HFFc6 (cell line): ENCODE measurements around the gene IQSEC3. TPM values are rescaled to one million over a fixed set of nuclear protein-coding genes. Genes with fewer than 3 reads are reported as not detected.

Experiments
- DNase-seq: peaks from one replicate; pipeline ENCODE4 v3.0.0-alpha.2; 2018
- H3K27ac Mint-ChIP-seq: 2 replicates; pipeline ENCODE4 v1.8.0; 2020; ENCODE audit warnings: mild to moderate bottlenecking, mixed read lengths
- H3K27me3 Mint-ChIP-seq: 2 replicates; pipeline ENCODE4 v1.8.0; 2021; ENCODE audit warnings: mild to moderate bottlenecking, moderate library complexity, mixed read lengths; ENCODE audit not compliant: insufficient read depth
- H3K36me3 Mint-ChIP-seq: 2 replicates; pipeline ENCODE4 v1.8.0; 2021; ENCODE audit warnings: low read depth, mixed read lengths
- H3K4me1 Mint-ChIP-seq: 2 replicates; pipeline ENCODE4 v1.8.0; 2020; ENCODE audit warnings: low read depth, mixed read lengths
- H3K4me3 Mint-ChIP-seq: 2 replicates; pipeline ENCODE4 v1.8.0; 2020; ENCODE audit warnings: mild to moderate bottlenecking, moderate library complexity, mixed read lengths
- H3K9me3 Mint-ChIP-seq: 2 replicates; pipeline ENCODE4 v1.8.0; 2020; ENCODE audit warnings: mild to moderate bottlenecking, mixed read lengths
- total RNA-seq, 6 experiments: library from RNA; stranded (reverse); fragmentation: NEBNext Ultra II Directional; extraction: Animal tissue kit (Norgen Biotek cat#: 25700); gene quantifications; 2 replicates in 1 of 6; 3 replicates in 5 of 6; pipeline ENCODE4 v1.2.3, GENCODE V29; 2021
- TF ChIP-seq, protein P1 (sequence below): fragments of 200-600 bp; sonication (generic); IDR thresholded peaks from 2 replicates; pipeline ENCODE4 v1.5.0; 2021; ENCODE audit warnings: antibody characterized with exemption, mild to moderate bottlenecking

Gene IQSEC3
- total RNA-seq, 6 experiments from 2014 or later = not detected

DNA sequence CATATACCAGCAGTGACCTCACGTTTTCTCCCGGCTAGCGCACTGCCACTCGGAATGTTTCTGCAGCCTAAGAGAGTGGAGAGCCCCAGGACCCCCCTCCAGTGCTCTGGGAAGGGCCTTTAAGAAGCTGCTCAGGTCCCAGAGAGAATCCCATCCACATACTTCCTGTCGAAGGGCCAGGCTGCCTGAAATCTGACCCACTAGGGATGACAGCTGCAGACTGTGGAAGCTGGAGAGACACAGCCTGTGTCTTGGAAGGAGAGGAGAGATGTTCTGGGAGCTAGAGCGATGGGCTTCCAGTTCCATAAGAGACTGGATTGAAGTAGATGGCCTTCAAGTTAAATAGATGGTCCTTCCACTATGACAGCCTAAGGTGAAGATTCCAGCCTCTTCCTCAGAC, 54.4 kb downstream of the IQSEC3 start:
- Mint-ChIP-seq H3K9me3 (no peaks in the 10 kb centered on the region), H3K4me1 (no peaks in the 10 kb centered on the region), H3K36me3 (no peaks in the 10 kb centered on the region), H3K27me3 (peaks cover 37% of the 10 kb centered on the region), H3K4me3 (no peak overlapping the region), H3K27ac (no peak overlapping the region)
- no peak for DNase-seq
- TF ChIP-seq, protein P1, sequence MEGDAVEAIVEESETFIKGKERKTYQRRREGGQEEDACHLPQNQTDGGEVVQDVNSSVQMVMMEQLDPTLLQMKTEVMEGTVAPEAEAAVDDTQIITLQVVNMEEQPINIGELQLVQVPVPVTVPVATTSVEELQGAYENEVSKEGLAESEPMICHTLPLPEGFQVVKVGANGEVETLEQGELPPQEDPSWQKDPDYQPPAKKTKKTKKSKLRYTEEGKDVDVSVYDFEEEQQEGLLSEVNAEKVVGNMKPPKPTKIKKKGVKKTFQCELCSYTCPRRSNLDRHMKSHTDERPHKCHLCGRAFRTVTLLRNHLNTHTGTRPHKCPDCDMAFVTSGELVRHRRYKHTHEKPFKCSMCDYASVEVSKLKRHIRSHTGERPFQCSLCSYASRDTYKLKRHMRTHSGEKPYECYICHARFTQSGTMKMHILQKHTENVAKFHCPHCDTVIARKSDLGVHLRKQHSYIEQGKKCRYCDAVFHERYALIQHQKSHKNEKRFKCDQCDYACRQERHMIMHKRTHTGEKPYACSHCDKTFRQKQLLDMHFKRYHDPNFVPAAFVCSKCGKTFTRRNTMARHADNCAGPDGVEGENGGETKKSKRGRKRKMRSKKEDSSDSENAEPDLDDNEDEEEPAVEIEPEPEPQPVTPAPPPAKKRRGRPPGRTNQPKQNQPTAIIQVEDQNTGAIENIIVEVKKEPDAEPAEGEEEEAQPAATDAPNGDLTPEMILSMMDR = no peak

DNA sequence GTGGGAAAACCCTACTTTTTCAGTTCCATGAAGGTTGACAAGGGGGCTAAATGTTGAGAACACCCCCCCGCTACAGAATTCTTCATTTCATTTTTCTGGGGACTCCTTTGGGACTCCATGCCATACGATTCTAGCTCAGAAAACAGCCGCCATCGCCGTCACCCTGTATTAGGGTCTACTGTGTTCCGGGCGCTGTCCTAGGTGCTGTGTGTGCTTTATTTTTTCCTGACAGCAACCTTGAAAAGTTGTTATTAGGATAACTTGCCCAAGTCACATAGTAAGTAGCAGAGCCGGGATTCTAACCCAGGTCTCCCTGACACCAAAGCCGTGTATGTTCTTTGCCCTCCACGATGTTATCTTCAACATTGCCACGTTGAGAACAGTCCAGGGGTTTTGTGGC, 55.1 kb downstream of the IQSEC3 start:
- DNase-seq = no peak
- Mint-ChIP-seq H3K4me1 (no peaks in the 10 kb centered on the region), H3K36me3 (no peaks in the 10 kb centered on the region), H3K27ac (no peak overlapping the region), H3K4me3 (no peak overlapping the region), H3K9me3 (no peaks in the 10 kb centered on the region), H3K27me3 (peaks cover 40% of the 10 kb centered on the region)
- TF ChIP-seq, protein P1 = no peak

DNA sequence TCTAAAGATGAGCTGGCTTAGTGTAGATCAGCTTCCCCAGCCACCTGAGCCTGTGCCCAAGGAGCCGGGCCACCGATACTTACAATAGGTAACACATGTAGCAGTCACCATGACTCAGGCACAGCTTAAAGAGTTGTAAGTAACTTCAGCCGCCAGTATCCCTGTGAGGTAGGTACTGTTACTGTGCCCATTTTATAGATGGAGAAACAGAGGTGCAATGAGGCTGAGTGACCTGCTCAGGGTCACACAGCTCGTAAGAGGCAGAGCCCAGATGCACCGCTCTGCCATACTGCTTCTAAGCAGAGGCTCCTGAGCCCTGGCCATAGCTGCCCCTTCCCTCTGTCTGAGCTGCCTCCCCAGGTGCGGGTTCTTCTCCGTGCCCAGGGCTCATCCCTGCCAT, 58.5 kb downstream of the IQSEC3 start:
- H3K36me3 Mint-ChIP-seq = no peaks in the 10 kb centered on the region
- H3K4me1 Mint-ChIP-seq = no peaks in the 10 kb centered on the region
- no peaks in the 10 kb centered on the region for H3K9me3 Mint-ChIP-seq
- TF ChIP-seq, protein P1 = no peak
- no peak for DNase-seq
- H3K27ac Mint-ChIP-seq = no peak overlapping the region
- peaks cover 23% of the 10 kb centered on the region for H3K27me3 Mint-ChIP-seq
- no peak overlapping the region for H3K4me3 Mint-ChIP-seq

DNA sequence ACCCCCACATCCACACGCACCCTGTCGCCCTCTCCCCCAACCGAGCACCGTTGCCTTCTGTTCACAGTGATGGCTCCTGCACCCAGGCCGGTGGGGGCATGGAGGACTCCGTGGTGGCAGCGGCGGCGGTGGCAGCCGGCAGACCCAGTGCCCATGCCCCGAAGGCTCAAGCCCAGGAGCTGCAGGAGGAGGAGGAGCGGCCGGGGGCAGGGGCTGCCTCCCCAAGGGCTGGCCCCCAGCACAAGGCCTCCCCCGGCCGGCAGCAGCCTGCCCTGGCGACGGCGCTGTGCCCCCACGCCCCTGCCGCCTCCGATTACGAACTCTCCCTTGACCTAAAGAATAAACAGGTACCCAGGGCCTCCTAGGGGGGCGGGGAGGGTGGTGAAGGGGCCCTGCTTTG, 59.0 kb downstream of the IQSEC3 start:
- Mint-ChIP-seq H3K9me3 (no peaks in the 10 kb centered on the region), H3K27ac (no peak overlapping the region), H3K4me1 (no peaks in the 10 kb centered on the region), H3K27me3 (peaks cover 23% of the 10 kb centered on the region), H3K4me3 (no peak overlapping the region), H3K36me3 (no peaks in the 10 kb centered on the region)
- DNase-seq = no peak
- TF ChIP-seq, protein P1 = no peak

DNA sequence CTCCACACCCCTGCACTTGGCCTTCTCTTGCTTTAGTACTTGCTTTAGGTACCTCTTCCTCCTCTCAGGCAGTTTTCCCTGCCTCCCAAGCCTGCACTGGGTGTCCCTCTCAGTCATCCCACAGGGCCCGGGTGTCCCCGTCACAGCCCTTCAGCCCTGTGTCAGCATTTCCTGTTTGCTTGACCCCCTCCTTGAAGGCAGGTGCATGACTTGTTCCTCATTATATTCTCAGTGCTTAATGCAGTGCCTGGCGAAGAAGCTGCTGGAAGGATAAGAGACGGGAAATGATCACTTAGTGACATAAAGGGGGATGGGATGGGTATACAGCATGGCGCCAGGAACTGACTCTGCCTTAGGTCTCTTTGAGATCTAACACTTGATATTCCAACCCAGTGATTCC, 61.5 kb downstream of the IQSEC3 start:
- Mint-ChIP-seq H3K9me3 (no peaks in the 10 kb centered on the region), H3K27ac (no peak overlapping the region), H3K36me3 (no peaks in the 10 kb centered on the region), H3K4me1 (no peaks in the 10 kb centered on the region), H3K27me3 (peaks cover 25% of the 10 kb centered on the region), H3K4me3 (no peak overlapping the region)
- TF ChIP-seq, protein P1 = no peak
- DNase-seq = no peak

DNA sequence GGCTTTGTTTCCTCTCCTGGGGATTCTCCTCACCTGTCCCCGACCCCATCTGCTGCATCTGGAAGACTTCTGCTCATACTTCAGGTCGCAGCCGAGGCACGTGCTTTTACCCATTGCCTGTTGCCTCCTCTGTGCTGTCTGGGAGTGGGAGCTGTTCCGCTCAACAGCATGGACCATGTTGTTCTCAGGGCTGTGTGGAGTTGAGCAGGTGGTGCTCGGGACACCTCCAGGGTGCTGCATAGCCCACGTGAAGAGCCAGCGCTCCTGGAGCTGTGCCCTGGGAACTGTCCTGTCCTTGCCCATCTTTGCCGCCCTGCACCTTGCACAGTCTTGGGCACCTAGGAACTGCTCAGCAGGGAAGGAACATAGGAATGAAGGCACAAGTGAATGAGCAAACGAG, 62.4 kb downstream of the IQSEC3 start:
- no peak for DNase-seq
- no peak overlapping the region for H3K27ac Mint-ChIP-seq
- H3K9me3 Mint-ChIP-seq = no peaks in the 10 kb centered on the region
- H3K36me3 Mint-ChIP-seq = no peaks in the 10 kb centered on the region
- no peaks in the 10 kb centered on the region for H3K4me1 Mint-ChIP-seq
- H3K4me3 Mint-ChIP-seq = no peak overlapping the region
- TF ChIP-seq, protein P1 = no peak
- peaks cover 33% of the 10 kb centered on the region for H3K27me3 Mint-ChIP-seq
